BLaER1 treated with 17β-estradiol and CSF1 and Interleukin-3, amounts not matched to agents 10 nM and 100 nM (cell line): ENCODE data around the gene USP12.

Experiments
- H3K27ac ChIP-seq, 11 experiments: shearing (Covaris generic); formaldehyde crosslinking; 2 replicates each; pipeline ENCODE4 v1.8.1; 2022
- H3K27me3 ChIP-seq, 11 experiments: shearing (Covaris generic); formaldehyde crosslinking; 2 replicates each; pipeline ENCODE4 v1.8.1; 2022
- H3K36me3 ChIP-seq, 11 experiments: shearing (Covaris generic); formaldehyde crosslinking; 2 replicates each; pipeline ENCODE4 v1.8.1; 2022
- H3K4me1 ChIP-seq, 10 experiments: shearing (Covaris generic); formaldehyde crosslinking; 2 replicates each; pipeline ENCODE4 v1.8.1; 2022
- H3K4me2 ChIP-seq, 11 experiments: shearing (Covaris generic); formaldehyde crosslinking; 2 replicates each; pipeline ENCODE4 v1.8.1; 2022
- H3K4me3 ChIP-seq, 10 experiments: shearing (Covaris generic); formaldehyde crosslinking; 2 replicates each; pipeline ENCODE4 v1.8.1; 2022
- H3K9ac ChIP-seq, 11 experiments: shearing (Covaris generic); formaldehyde crosslinking; 2 replicates each; pipeline ENCODE4 v1.8.1; 2022
- H3K9me3 ChIP-seq, 11 experiments: shearing (Covaris generic); formaldehyde crosslinking; replicated peaks in 1 of 11; 2 replicates each; pipeline ENCODE4 v1.8.1; 2022
- H4K20me1 ChIP-seq, 11 experiments: shearing (Covaris generic); formaldehyde crosslinking; 2 replicates each; pipeline ENCODE4 v1.8.1; 2022
- Cebpa-rat ChIP-seq, 11 experiments: shearing (Covaris generic); IDR thresholded peaks; 2 replicates each; pipeline ENCODE4 v1.8.1; 2022

Gene USP12

DNA sequence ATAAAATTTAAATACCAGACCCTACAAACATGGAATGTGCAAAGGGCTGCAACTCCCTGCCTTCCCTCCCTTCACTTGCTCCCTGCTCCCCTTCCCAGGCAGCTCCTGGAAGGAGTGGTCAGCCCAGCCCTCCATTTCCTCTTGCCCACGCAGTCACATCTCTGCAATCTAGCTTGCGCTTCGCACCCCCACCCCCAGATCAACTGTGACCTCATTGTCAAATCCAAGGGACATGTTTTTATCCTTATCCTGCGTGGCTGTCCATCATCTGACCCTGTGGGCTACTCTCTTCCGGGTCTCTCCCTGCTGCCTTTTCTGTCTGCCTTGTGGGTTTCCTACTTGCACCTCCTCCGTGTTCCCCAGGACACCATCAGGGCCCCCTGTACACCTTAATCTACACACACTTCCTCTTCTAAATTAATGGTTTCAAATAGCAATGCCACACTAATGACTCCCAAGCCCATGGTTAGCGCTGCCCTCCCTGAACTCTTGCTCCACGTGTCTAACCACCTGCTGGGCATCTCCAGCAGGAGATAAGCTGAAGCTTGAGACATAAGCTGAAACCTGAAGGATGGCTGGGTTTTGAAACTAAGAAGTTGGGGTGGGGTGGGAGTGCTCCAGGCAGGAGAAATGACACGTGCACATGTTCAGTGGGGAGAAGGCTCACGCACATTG, 118.3 kb downstream of the USP12 start:
- Histone ChIP-seq H3K27me3 (no peaks in the 10 kb centered on the region), H3K9me3 (peaks cover 0 to 6% (median 0%) of the 10 kb centered on the region in 11 experiments; a peak in 4 of 22 replicates), H3K4me1 (peaks cover 0 to 6% (median 0%) of the 10 kb centered on the region in 10 experiments; a peak in 1 of 20 replicates), H4K20me1 (peaks cover 0 to 10% (median 0%) of the 10 kb centered on the region in 11 experiments; a peak in 1 of 22 replicates), H3K4me3 (no peak overlapping the region), H3K27ac (no peak overlapping the region), H3K36me3 (peaks cover 0 to 9% (median 0%) of the 10 kb centered on the region in 11 experiments; a peak in 2 of 22 replicates), H3K4me2 (no peak overlapping the region), H3K9ac (no peak overlapping the region)
- TF ChIP-seq Cebpa-rat (IDR thresholded peaks at IDR 0.05), result no peak

DNA sequence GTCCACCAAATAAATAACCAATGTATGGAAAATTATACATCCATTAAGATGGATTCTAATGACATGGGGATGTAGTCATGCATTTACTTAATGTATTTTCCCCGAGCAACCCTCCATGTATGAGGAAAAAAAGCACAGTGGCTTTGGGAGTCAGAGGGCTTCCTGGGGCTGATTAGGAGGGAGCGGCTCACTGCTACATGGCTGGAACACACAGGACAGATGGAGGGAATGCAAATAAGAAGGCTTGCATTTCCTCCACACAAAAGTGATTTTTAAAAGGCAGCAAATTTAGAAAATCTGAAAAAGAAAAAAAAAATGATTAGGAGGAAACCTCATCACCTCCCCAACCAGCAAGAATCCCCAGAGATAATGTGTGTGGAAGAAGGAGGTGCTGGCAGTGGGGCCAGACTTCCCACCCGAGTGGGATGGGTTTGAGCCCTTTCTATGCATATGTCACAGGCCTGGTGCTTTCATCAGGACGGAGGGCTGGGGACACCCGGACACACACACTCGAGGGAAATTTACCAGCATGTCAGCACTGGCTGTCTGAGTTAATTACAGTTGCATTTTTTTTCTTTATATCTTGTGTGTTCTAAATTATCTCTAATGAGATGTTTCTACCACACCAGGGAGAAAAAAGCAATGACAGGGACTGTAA, 118.9 kb downstream of the USP12 start:
- no peak overlapping the region for H3K4me2 ChIP-seq
- peaks cover 0 to 6% (median 0%) of the 10 kb centered on the region in 10 experiments; a peak in 1 of 20 replicates for H3K4me1 ChIP-seq
- H3K4me3 ChIP-seq, result no peak overlapping the region
- no peak for TF ChIP-seq Cebpa-rat (IDR thresholded peaks at IDR 0.05)
- H3K9ac ChIP-seq, result no peak overlapping the region
- H3K27me3 ChIP-seq, result no peaks in the 10 kb centered on the region
- H3K27ac ChIP-seq, result no peak overlapping the region
- peaks cover 0 to 6% (median 0%) of the 10 kb centered on the region in 11 experiments; a peak in 4 of 22 replicates for H3K9me3 ChIP-seq
- H4K20me1 ChIP-seq, result 0 out of 22 replicates have a peak, but pooled peaks cover 0 to 10% (median 0%) of the 10 kb centered on the region in 11 experiments
- peaks cover 0 to 9% (median 0%) of the 10 kb centered on the region in 11 experiments; a peak in 2 of 22 replicates for H3K36me3 ChIP-seq

DNA sequence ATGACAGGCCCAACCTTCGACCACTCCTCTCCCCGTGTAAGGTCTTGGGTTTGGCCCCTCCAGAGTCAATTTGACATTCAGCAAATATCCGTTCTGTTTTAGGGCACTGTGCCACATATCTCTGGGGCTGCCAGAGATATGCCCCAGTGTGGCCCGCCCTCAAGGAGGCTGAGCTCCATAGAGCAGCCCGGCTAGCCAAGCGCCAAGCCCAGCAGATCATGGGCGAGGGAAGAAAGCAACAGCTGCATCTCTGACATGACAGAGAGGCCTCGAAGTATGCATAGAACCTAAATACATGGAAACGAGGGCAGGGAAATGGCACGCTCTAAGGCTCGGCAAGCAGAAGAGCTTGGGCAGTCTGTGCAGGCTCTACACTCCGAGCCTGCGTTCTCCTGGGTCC, 124.5 kb downstream of the USP12 start:
- Histone ChIP-seq H3K36me3 (peaks cover 0 to 9% (median 0%) of the 10 kb centered on the region in 11 experiments; a peak in 2 of 22 replicates), H3K9me3 (peaks cover 0 to 16% (median 0%) of the 10 kb centered on the region in 11 experiments; a peak in 4 of 22 replicates), H3K4me1 (peaks cover 22 to 51% (median 39%) of the 10 kb centered on the region in 10 experiments), H4K20me1 (no peaks in the 10 kb centered on the region), H3K27me3 (no peaks in the 10 kb centered on the region), H3K9ac (no peak overlapping the region), H3K4me3 (no peak overlapping the region), H3K27ac (no peak overlapping the region), H3K4me2 (peak overlapping the region in 5 of 11 experiments; percentile 5 to 33 (median 18); a peak in 8 of 22 replicates)
- no peak for TF ChIP-seq Cebpa-rat (IDR thresholded peaks at IDR 0.05)

DNA sequence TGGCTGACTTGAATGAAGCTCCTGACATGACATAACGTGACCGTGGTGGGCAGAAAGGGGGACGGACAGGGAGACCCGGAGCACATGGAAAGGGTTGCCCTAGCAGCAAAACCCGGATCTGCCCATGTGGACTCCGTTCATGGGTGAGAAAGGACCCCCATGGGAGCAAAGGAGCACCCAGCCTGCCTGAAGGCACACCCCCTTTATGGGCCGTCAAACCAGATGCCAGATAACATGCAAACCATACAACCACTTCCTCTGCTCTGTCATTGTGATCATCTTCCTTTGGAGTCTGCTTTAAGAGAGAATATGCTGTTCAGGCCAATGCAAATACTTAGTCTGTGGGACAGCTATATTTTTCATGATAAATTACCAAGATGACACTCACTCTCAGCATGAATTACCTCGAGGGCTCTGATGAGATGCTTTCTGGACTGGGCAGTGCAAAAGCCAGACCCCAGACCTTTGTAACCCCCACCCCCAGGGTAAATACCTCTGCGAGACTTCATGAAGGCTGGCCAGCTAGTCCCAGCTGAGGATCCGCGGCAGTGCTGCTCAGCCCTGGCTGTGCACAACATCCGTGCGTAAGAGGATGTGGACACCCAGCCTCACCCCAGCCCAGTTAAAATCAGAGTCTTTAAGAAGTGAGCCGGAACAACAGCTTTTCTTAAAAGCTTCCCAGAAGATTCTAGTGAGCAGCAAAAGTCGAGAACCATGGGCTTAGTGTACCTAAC, 126.6 kb downstream of the USP12 start:
- Histone ChIP-seq H3K4me2 (peak overlapping the region; percentile 23 to 81 (median 69)), H3K9ac (peak overlapping the region in 2 of 11 experiments; percentile 16; a peak in 1 of 22 replicates), H3K9me3 (0 out of 22 replicates have a peak, but pooled peaks cover 0 to 10% (median 0%) of the 10 kb centered on the region in 11 experiments), H4K20me1 (peaks cover 0 to 1% (median 0%) of the 10 kb centered on the region in 11 experiments; a peak in 1 of 22 replicates), H3K36me3 (no peaks in the 10 kb centered on the region), H3K4me3 (no peak overlapping the region), H3K27ac (peak overlapping the region in 5 of 11 experiments; percentile 7 to 48 (median 36); a peak in 6 of 22 replicates), H3K4me1 (peaks cover 34 to 67% (median 53%) of the 10 kb centered on the region in 10 experiments), H3K27me3 (0 out of 22 replicates have a peak, but pooled peaks cover 0 to under 1% (median 0%) of the 10 kb centered on the region in 11 experiments)
- no peak for TF ChIP-seq Cebpa-rat (IDR thresholded peaks at IDR 0.05)

DNA sequence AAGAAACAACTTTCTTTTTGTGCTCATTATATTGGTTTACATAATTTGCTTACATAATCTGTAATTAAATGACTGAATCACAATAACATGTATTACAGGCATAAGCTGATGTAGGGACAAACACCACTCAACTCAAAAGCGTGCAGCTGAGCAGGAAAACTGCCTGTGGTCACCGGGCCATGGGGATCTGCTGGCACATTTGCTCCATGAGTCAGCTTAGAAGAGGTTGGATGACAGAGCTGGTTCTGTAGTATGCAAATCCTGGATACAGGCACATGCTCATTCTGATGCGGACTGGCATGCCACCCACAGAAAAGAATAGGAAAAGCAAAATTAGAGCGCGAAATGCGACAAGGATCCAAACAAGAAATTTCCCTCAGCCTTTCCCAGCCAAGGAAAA, 128.6 kb downstream of the USP12 start:
- Histone ChIP-seq H4K20me1 (peaks cover 0 to 6% (median 0%) of the 10 kb centered on the region in 11 experiments; a peak in 2 of 22 replicates), H3K36me3 (no peaks in the 10 kb centered on the region), H3K4me3 (no peak overlapping the region), H3K9ac (no peak overlapping the region), H3K27me3 (0 out of 22 replicates have a peak, but pooled peaks cover 0 to 8% (median 0%) of the 10 kb centered on the region in 11 experiments), H3K27ac (peak overlapping the region in 5 of 11 experiments; percentile 14 to 40 (median 34); a peak in 6 of 22 replicates), H3K4me2 (peak overlapping the region in 10 of 11 experiments; percentile 9 to 81 (median 70); a peak in 16 of 22 replicates), H3K9me3 (0 out of 22 replicates have a peak, but pooled peaks cover 0 to 10% (median 0%) of the 10 kb centered on the region in 11 experiments), H3K4me1 (peaks cover 38 to 76% (median 62%) of the 10 kb centered on the region in 10 experiments)
- no peak for TF ChIP-seq Cebpa-rat (IDR thresholded peaks at IDR 0.05)

DNA sequence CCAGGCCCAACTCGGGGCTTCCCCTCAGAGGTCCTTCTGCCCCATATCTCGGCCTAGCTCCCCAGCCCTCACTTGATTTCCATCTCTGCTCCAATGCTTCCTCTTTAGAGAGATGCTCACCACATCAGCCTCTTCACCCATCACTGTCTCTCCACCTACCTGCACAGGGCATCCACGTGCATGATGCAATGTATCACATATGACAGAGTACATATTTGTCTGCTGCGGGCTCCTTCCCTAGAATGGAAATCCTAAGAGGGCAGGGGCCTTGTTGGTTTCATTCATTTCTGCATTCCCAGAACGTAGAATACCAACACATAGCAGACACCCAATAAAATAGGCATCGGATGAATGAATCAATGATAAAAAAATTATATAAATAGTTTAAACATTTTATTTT, 130.3 kb downstream of the USP12 start:
- Histone ChIP-seq H3K4me3 (no peak overlapping the region), H3K9me3 (0 out of 22 replicates have a peak, but pooled peaks cover 0 to 10% (median 0%) of the 10 kb centered on the region in 11 experiments), H3K27me3 (peaks cover 0 to 8% (median 0%) of the 10 kb centered on the region in 11 experiments; a peak in 2 of 22 replicates), H3K36me3 (no peaks in the 10 kb centered on the region), H3K9ac (no peak overlapping the region), H3K27ac (no peak overlapping the region), H3K4me2 (peak overlapping the region; percentile 82 to 94 (median 87); a peak in 20 of 22 replicates), H4K20me1 (peaks cover 0 to 6% (median 0%) of the 10 kb centered on the region in 11 experiments; a peak in 2 of 22 replicates), H3K4me1 (peaks cover 38 to 67% (median 60%) of the 10 kb centered on the region in 10 experiments)
- no peak for TF ChIP-seq Cebpa-rat (IDR thresholded peaks at IDR 0.05)

DNA sequence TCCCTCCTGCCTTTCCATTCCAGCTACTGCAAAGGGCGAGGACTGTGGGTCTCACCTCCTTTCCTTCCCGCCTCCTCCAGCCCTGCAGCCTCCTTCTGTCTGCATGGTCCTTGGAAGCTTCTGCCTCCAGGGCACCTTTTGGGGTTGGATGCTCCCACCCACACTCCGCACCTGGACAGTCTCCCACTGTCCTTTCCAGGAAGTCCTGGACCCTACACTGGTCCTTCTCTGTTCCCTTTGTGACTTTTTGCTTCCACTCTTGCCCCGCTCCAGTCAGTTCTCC, 130.8 kb downstream of the USP12 start:
- Histone ChIP-seq H3K9ac (peak overlapping the region in 5 of 11 experiments; percentile 28 to 60 (median 44); a peak in 7 of 22 replicates), H3K4me1 (peaks cover 38 to 63% (median 59%) of the 10 kb centered on the region in 10 experiments), H3K27me3 (peaks cover 0 to 8% (median 0%) of the 10 kb centered on the region in 11 experiments; a peak in 2 of 22 replicates), H3K4me3 (peak overlapping the region in 5 of 10 experiments; percentile 0 to 54 (median 35); a peak in 4 of 20 replicates), H3K36me3 (no peaks in the 10 kb centered on the region), H4K20me1 (peaks cover 0 to 6% (median 0%) of the 10 kb centered on the region in 11 experiments; a peak in 2 of 22 replicates), H3K4me2 (peak overlapping the region; percentile 82 to 94 (median 87)), H3K27ac (peak overlapping the region in 7 of 11 experiments; percentile 11 to 52 (median 46); a peak in 8 of 22 replicates), H3K9me3 (0 out of 22 replicates have a peak, but pooled peaks cover 0 to 10% (median 0%) of the 10 kb centered on the region in 11 experiments)
- TF ChIP-seq Cebpa-rat (IDR thresholded peaks at IDR 0.05), result no peak

DNA sequence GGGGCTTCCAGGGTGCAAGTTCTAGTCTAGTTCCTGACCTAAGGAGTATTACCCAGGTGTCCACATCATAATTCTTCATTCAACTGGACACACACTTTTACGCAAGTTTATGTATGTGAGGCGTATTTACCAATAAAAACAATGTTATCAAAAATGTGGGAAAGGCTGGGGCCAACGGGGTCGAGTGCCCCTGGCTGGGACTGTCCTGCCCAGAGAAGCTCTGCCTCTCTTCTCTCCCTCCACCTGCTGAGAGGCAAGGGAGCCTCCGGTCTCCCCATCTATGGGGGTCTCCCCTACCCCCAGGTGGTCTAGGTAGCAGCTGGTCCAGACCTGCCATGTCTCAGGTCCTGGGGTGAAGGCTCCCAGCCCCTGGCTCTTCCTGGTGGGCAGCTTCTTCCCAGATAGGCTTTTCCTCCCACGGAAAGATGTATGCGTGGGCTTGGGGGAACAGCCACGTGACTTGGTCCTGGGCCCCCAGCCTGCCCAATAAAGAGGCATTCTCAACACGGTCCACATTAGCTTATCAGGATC, 132.4 kb downstream of the USP12 start:
- no peaks in the 10 kb centered on the region for H3K36me3 ChIP-seq
- peaks cover 0 to 8% (median 0%) of the 10 kb centered on the region in 11 experiments; a peak in 2 of 22 replicates for H3K27me3 ChIP-seq
- no peak overlapping the region for H3K9ac ChIP-seq
- H4K20me1 ChIP-seq, result peaks cover 0 to 6% (median 0%) of the 10 kb centered on the region in 11 experiments; a peak in 2 of 22 replicates
- H3K4me2 ChIP-seq, result peak overlapping the region in 10 of 11 experiments; percentile 82 to 94 (median 88); a peak in 20 of 22 replicates
- 0 out of 22 replicates have a peak, but pooled peaks cover 0 to 10% (median 0%) of the 10 kb centered on the region in 11 experiments for H3K9me3 ChIP-seq
- peaks cover 24 to 52% (median 45%) of the 10 kb centered on the region in 10 experiments for H3K4me1 ChIP-seq
- H3K4me3 ChIP-seq, result no peak overlapping the region
- H3K27ac ChIP-seq, result no peak overlapping the region
- no peak for TF ChIP-seq Cebpa-rat (IDR thresholded peaks at IDR 0.05)
